ENCODE data around the gene HOOK1. TPM values are rescaled to one million over a fixed set of nuclear protein-coding genes. Genes with fewer than 3 reads are reported as not detected.
A peak's percentile ranks its signal among the peaks of the same experiment; 100 is the strongest.

HOOK1 gene
- polyA plus RNA-seq, 1 donor (not counting 4 experiments of a cell fraction or from before 2014, with no cell fraction given), result 12.7 TPM

DNA sequence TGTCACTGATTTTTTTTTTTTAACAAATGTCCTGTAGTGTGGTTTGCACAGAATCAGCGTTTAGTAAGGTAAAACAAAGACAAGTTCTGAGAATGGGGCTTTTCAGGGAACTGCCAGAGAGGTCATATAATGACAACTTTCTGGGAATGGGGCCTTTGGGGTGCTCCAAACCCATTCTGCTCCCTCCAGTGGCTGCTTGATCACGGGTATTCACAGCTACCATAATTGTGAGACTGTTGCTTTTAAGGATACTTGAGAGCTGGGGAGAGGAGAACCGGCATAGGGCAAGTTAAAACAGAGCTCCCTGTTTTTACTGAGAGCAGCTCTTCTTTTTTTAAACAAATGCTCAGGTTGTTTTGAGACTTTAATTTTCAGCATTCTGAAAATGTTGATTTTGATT lies 63.6 kb downstream of the HOOK1 start:
- Histone ChIP-seq H3K9me1 (ENCODE audit: control insufficient read depth, extremely low read depth, insufficient read depth, low read length) (no peaks in the 10 kb centered on the region), H3K9ac (ENCODE audit: control insufficient read depth, extremely low read depth, insufficient read depth, low read length) (no peak overlapping the region), H3K79me2 (ENCODE audit: control insufficient read depth, insufficient read depth, low read length) (no peaks in the 10 kb centered on the region), H2AFZ (ENCODE audit: control insufficient read depth, low read length) (no peak overlapping the region), H3K36me3 (ENCODE audit: control insufficient read depth in 2 of 2, extremely low read depth in 1 of 2, insufficient read depth in 2 of 2, low read length in 2 of 2) (no peaks in the 10 kb centered on the region), H3K9me3 (ENCODE audit: control insufficient read depth, low read depth, low read length) (no peaks in the 10 kb centered on the region), H3K27me3 (ENCODE audit: control insufficient read depth, extremely low read depth, insufficient read depth, low read length) (no peaks in the 10 kb centered on the region), H3K4me2 (ENCODE audit: control insufficient read depth, extremely low read depth, insufficient read depth, low read depth, low read length) (no peak overlapping the region), H3K4me1 (ENCODE audit: control insufficient read depth, extremely low read depth, insufficient read depth, low read length) (no peaks in the 10 kb centered on the region), H3K4me3 (ENCODE audit: control insufficient read depth in 2 of 3, extremely low read depth in 1 of 3, insufficient read depth in 2 of 3, low read depth in 1 of 3, low read length in 3 of 3) (no peak overlapping the region), H4K20me1 (ENCODE audit: control insufficient read depth, extremely low read depth, insufficient read depth, low read length) (no peaks in the 10 kb centered on the region), H3K27ac (ENCODE audit: control insufficient read depth, insufficient read depth, low read length) (no peak overlapping the region)
- no peak for TF ChIP-seq EZH2 (IDR thresholded peaks at IDR 0.05; ENCODE audit: low read length)
- TF ChIP-seq, protein P1, sequence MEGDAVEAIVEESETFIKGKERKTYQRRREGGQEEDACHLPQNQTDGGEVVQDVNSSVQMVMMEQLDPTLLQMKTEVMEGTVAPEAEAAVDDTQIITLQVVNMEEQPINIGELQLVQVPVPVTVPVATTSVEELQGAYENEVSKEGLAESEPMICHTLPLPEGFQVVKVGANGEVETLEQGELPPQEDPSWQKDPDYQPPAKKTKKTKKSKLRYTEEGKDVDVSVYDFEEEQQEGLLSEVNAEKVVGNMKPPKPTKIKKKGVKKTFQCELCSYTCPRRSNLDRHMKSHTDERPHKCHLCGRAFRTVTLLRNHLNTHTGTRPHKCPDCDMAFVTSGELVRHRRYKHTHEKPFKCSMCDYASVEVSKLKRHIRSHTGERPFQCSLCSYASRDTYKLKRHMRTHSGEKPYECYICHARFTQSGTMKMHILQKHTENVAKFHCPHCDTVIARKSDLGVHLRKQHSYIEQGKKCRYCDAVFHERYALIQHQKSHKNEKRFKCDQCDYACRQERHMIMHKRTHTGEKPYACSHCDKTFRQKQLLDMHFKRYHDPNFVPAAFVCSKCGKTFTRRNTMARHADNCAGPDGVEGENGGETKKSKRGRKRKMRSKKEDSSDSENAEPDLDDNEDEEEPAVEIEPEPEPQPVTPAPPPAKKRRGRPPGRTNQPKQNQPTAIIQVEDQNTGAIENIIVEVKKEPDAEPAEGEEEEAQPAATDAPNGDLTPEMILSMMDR (optimal IDR thresholded peaks at IDR 0.05 in 1 of 3, IDR thresholded peaks at IDR 0.05 in 1 of 3, conservative IDR thresholded peaks at IDR 0.05 in 1 of 3; ENCODE audit: extremely low read depth in 1 of 3, insufficient read depth in 2 of 3, low read length in 3 of 3), result peak in 1 of 3 experiments; percentile 20
- dilution Hi-C loops (cut with MboI; ENCODE audit: extremely low pct_ligation_motif_present, low sequenced_read_pairs), result no loop called here
- DNase-seq (ENCODE audit: low read depth, low spot score), result no peak
- FAIRE-seq, result no peak

DNA sequence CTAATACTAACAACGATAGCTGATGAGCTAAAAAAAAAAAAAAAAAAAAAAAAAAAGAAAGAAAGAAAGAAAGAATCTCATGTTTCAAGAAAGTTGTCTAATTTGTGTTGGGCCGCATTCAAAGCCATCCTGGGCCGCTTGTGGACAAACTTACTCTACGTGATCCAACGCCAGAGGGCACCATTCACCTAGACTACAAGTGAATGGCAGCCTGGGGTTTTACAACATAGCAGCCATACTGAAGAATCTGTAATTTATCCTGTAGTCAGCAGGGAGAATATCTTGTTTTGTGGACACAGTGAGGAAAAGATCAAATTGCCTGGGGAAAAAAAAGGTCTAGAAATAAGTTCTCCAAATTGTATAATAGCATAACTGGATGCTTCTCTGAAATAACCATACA lies 64.8 kb downstream of the HOOK1 start:
- no peak overlapping the region for H3K27ac ChIP-seq (ENCODE audit: control insufficient read depth, insufficient read depth, low read length)
- H2AFZ ChIP-seq (ENCODE audit: control insufficient read depth, low read length), result no peak overlapping the region
- DNase-seq (ENCODE audit: low read depth, low spot score) (peak; percentile 49), FAIRE-seq (peak; percentile 68)
- H3K4me2 ChIP-seq (ENCODE audit: control insufficient read depth, extremely low read depth, insufficient read depth, low read depth, low read length), result no peak overlapping the region
- no peak overlapping the region for H3K9ac ChIP-seq (ENCODE audit: control insufficient read depth, extremely low read depth, insufficient read depth, low read length)
- no peaks in the 10 kb centered on the region for H3K36me3 ChIP-seq (ENCODE audit: control insufficient read depth in 2 of 2, extremely low read depth in 1 of 2, insufficient read depth in 2 of 2, low read length in 2 of 2)
- no peaks in the 10 kb centered on the region for H3K4me1 ChIP-seq (ENCODE audit: control insufficient read depth, extremely low read depth, insufficient read depth, low read length)
- dilution Hi-C loops (cut with MboI; ENCODE audit: extremely low pct_ligation_motif_present, low sequenced_read_pairs), result no loop called here
- H3K4me3 ChIP-seq (ENCODE audit: control insufficient read depth in 2 of 3, extremely low read depth in 1 of 3, insufficient read depth in 2 of 3, low read depth in 1 of 3, low read length in 3 of 3), result no peak overlapping the region
- H3K9me1 ChIP-seq (ENCODE audit: control insufficient read depth, extremely low read depth, insufficient read depth, low read length), result no peaks in the 10 kb centered on the region
- H3K9me3 ChIP-seq (ENCODE audit: control insufficient read depth, low read depth, low read length), result no peaks in the 10 kb centered on the region
- TF ChIP-seq, protein P1 (optimal IDR thresholded peaks at IDR 0.05 in 1 of 3, IDR thresholded peaks at IDR 0.05 in 1 of 3, conservative IDR thresholded peaks at IDR 0.05 in 1 of 3; ENCODE audit: extremely low read depth in 1 of 3, insufficient read depth in 2 of 3, low read length in 3 of 3), result peak; percentile 55 to 79 (median 64)
- no peak for TF ChIP-seq EZH2 (IDR thresholded peaks at IDR 0.05; ENCODE audit: low read length)
- H3K27me3 ChIP-seq (ENCODE audit: control insufficient read depth, extremely low read depth, insufficient read depth, low read length), result no peaks in the 10 kb centered on the region
- no peaks in the 10 kb centered on the region for H3K79me2 ChIP-seq (ENCODE audit: control insufficient read depth, insufficient read depth, low read length)
- no peaks in the 10 kb centered on the region for H4K20me1 ChIP-seq (ENCODE audit: control insufficient read depth, extremely low read depth, insufficient read depth, low read length)

Data from keratinocyte (primary cell).